K562 (cell line): Measurements from ENCODE around the gene FAM53A. TPM values are rescaled to one million over a fixed set of nuclear protein-coding genes. Genes with fewer than 3 reads are reported as not detected.

Experiments used
- ATAC-seq: fragments of 200-7000 bp; cut with Tn5 transposase; 3 replicates; pipeline ENCODE4 v1.9.1; 2020; ENCODE audit warnings: moderate library complexity
- BruUV-seq: library from RNA; stranded (reverse); fragments of 400-500 nt; replicated peaks from 2 replicates; lab custom pipeline; 2021; lab: Mats Ljungman, UMichigan
- CTCF ChIA-PET: fragments of 300-600 bp; formaldehyde crosslinking; extraction: SDS; loops from one replicate; lab custom pipeline; 2021; ENCODE audit warnings: low intra/inter-chr PET ratio; lab: Yijun Ruan, JAX
- POLR2A ChIA-PET: fragments of 300-600, 350-650 bp; sonication (Branson Sonifier 250); formaldehyde crosslinking; extraction: SDS; loops from one replicate; lab custom pipeline; 2021; ENCODE audit warnings: antibody characterized with exemption, inconsistent platforms; lab: Yijun Ruan, JAX
- DNase-seq, 4 experiments: peaks; one replicate each; pipeline versions ENCODE4 v3.0.0 to v3.0.0-alpha.2; 2011 to 2018; ENCODE audit warnings: low spot score in 3 of 4, mixed read lengths in 3 of 4; ENCODE audit errors: extremely low read depth in 1 of 4
- FAIRE-seq: peaks from 2 replicates; lab custom pipeline; 2011; peaks lifted over from hg19 to GRCh38; lab: Jason Lieb, UNC
- H2AFZ ChIP-seq: 2 replicates; pipeline ENCODE4 v1.6.0; 2011; ENCODE audit warnings: low read depth, low read length, control low read depth, inconsistent platforms
- H3K27ac ChIP-seq: fragments of 200-600 bp; 3 replicates; pipeline ENCODE4 v1.8.0; 2011; ENCODE audit warnings: low read depth, mild to moderate bottlenecking, control low read depth, inconsistent platforms, low read length, moderate library complexity, mixed read lengths; ENCODE audit errors: extremely low read depth
- H3K27me3 ChIP-seq, 2 experiments: fragments of 300-600 bp in 1 of 2; 2 replicates in 1 of 2; 3 replicates in 1 of 2; pipeline versions ENCODE4 v1.6.0 to v1.8.0; 2011; ENCODE audit warnings: inconsistent platforms in 2 of 2, low read length in 2 of 2, mild to moderate bottlenecking in 1 of 2, mixed read lengths in 1 of 2, moderate library complexity in 1 of 2; ENCODE audit not compliant: control insufficient read depth in 2 of 2, insufficient read depth in 2 of 2
- H3K36me3 ChIP-seq: fragments of 300-600 bp; 3 replicates; pipeline ENCODE4 v1.8.0; 2011; ENCODE audit warnings: mild to moderate bottlenecking, low read length, inconsistent platforms; ENCODE audit not compliant: control insufficient read depth, insufficient read depth
- H3K4me1 ChIP-seq, 2 experiments: fragments of 200-600 bp in 1 of 2; replicated peaks in 1 of 2; 2 replicates in 1 of 2; 3 replicates in 1 of 2; pipeline versions ENCODE4 v1.5.1 to v1.8.0; 2011; ENCODE audit warnings: inconsistent platforms in 2 of 2, low read length in 2 of 2, mild to moderate bottlenecking in 1 of 2, mixed read lengths in 1 of 2, moderate library complexity in 1 of 2; ENCODE audit not compliant: control insufficient read depth in 2 of 2, insufficient read depth in 2 of 2
- H3K4me2 ChIP-seq: 2 replicates; pipeline ENCODE4 v1.6.1; 2011; ENCODE audit warnings: low read length, control low read depth, inconsistent platforms, mixed read lengths; ENCODE audit not compliant: insufficient read depth
- H3K4me3 ChIP-seq: fragments of 200-600 bp; sonication (generic), shearing (Covaris generic); 2 replicates; pipeline ENCODE4 v1.5.1; 2016; ENCODE audit warnings: control low read depth, inconsistent platforms
- H3K79me2 ChIP-seq: fragments of 200-600 bp; 3 replicates; pipeline ENCODE4 v1.8.0; 2011; ENCODE audit warnings: low read length, inconsistent platforms; ENCODE audit not compliant: control insufficient read depth, insufficient read depth
- H3K9ac ChIP-seq, 2 experiments: 2 replicates each; pipeline versions ENCODE4 v1.6.0 to v1.6.1; 2011; ENCODE audit warnings: low read depth in 2 of 2, low read length in 2 of 2, control low read depth in 1 of 2, inconsistent platforms in 1 of 2, mild to moderate bottlenecking in 1 of 2, mixed read lengths in 1 of 2; ENCODE audit not compliant: insufficient read depth in 1 of 2
- H3K9me1 ChIP-seq: one replicate; pipeline ENCODE4 v1.6.0; 2011; ENCODE audit warnings: inconsistent platforms, mild to moderate bottlenecking, low read length, moderate library complexity; ENCODE audit not compliant: control insufficient read depth, insufficient read depth
- H3K9me3 ChIP-seq: replicated peaks from 2 replicates; pipeline ENCODE4 v1.5.1; 2011; ENCODE audit warnings: low read depth, low read length, inconsistent platforms; ENCODE audit not compliant: control insufficient read depth, insufficient read depth
- H4K20me1 ChIP-seq: replicated peaks from 2 replicates; pipeline ENCODE4 v1.6.1; 2011; ENCODE audit warnings: low read length, inconsistent platforms, mixed read lengths; ENCODE audit not compliant: control insufficient read depth, insufficient read depth
- ARID1B ChIP-seq: fragments of 450-650 bp; IDR thresholded peaks from 2 replicates; pipeline ENCODE4 v1.6.1; 2016; ENCODE audit warnings: antibody characterized with exemption, mild to moderate bottlenecking, inconsistent platforms
- BRD4 ChIP-seq: fragments of 200-600 bp; sonication (generic); IDR thresholded peaks from 2 replicates; pipeline ENCODE4 v1.6.1; 2017; ENCODE audit warnings: inconsistent platforms
- CREB1 ChIP-seq, 2 experiments: sonication (generic) in 1 of 2; formaldehyde crosslinking in 1 of 2; IDR thresholded peaks; 2 replicates each; pipeline versions ENCODE4 v1.6.1 to v1.8.0; 2012 to 2022; ENCODE audit warnings: inconsistent platforms in 1 of 2, mild to moderate bottlenecking in 1 of 2, missing genetic modification reagents in 1 of 2, moderate library complexity in 1 of 2
- DACH1 ChIP-seq: fragments of 450-650 bp; IDR thresholded peaks from 2 replicates; pipeline ENCODE4 v1.6.1; 2018; ENCODE audit not compliant: partially characterized antibody
- HEY1 ChIP-seq: fragments of 250-450 bp; sonication (Bioruptor Pico); IDR thresholded peaks from 2 replicates; pipeline ENCODE4 v1.5.0; 2020; ENCODE audit warnings: mild to moderate bottlenecking, moderate library complexity, borderline replicate concordance
- HNRNPL ChIP-seq: fragments of 200-400 bp; formaldehyde crosslinking; IDR thresholded peaks from 2 replicates; pipeline ENCODE4 v1.6.1; 2017; ENCODE audit warnings: low read depth, mild to moderate bottlenecking, low read length
- HSF4 ChIP-seq: fragments of 250-450 bp; sonication (Bioruptor Pico); IDR thresholded peaks from 2 replicates; pipeline ENCODE4 v2.1.2; 2022; ENCODE audit warnings: mild to moderate bottlenecking, moderate library complexity, borderline replicate concordance
- KDM4B ChIP-seq, 2 experiments: fragments of 450-650 bp in 1 of 2; sonication (generic) in 1 of 2; IDR thresholded peaks; 2 replicates each; pipeline ENCODE4 v1.6.1; 2016 to 2017; ENCODE audit warnings: borderline replicate concordance in 2 of 2, antibody characterized with exemption in 1 of 2, low read depth in 1 of 2, mild to moderate bottlenecking in 1 of 2
- MCM7 ChIP-seq, 2 experiments: fragments of 450-650 bp; IDR thresholded peaks; 2 replicates each; pipeline ENCODE4 v1.6.1; 2016 to 2018
- MTA1 ChIP-seq: fragments of 450-650 bp; IDR thresholded peaks from 2 replicates; pipeline ENCODE4 v1.6.1; 2017; ENCODE audit warnings: borderline replicate concordance
- NFRKB ChIP-seq: fragments of 450-650 bp; IDR thresholded peaks from 2 replicates; pipeline ENCODE4 v1.6.1; 2016; ENCODE audit warnings: low read depth
- OTX1 ChIP-seq: fragments of 450-650 bp; formaldehyde crosslinking; IDR thresholded peaks from 2 replicates; pipeline ENCODE4 v1.4.0; 2022; ENCODE audit warnings: mild to moderate bottlenecking
- PHB2 ChIP-seq: fragments of 450-650 bp; IDR thresholded peaks from 2 replicates; pipeline ENCODE4 v1.6.1; 2017; ENCODE audit warnings: low read depth
- PHTF2 ChIP-seq: fragments of 250-450 bp; sonication (Bioruptor Pico); IDR thresholded peaks from 2 replicates; pipeline ENCODE4 v1.5.0; 2021; ENCODE audit warnings: mild to moderate bottlenecking
- RAD21 ChIP-seq, 2 experiments: fragments of 250-450 bp in 1 of 2; fragments of 450-650 bp in 1 of 2; sonication (Bioruptor Pico) in 1 of 2; formaldehyde crosslinking in 1 of 2; IDR thresholded peaks in 1 of 2; conservative IDR thresholded peaks in 1 of 2; 2 replicates each; pipeline versions ENCODE4 v1.4.0 to v1.8.0; 2020 to 2022; ENCODE audit warnings: mild to moderate bottlenecking in 2 of 2, moderate library complexity in 1 of 2
- RB1 ChIP-seq: fragments of 450-650 bp; IDR thresholded peaks from 2 replicates; pipeline ENCODE4 v1.6.1; 2017; ENCODE audit warnings: low read depth, mild to moderate bottlenecking
- SLC30A9 ChIP-seq: fragments of 250-450 bp; sonication (Bioruptor Pico); IDR thresholded peaks from 2 replicates; pipeline ENCODE4 v1.8.0; 2022; ENCODE audit warnings: mild to moderate bottlenecking, moderate library complexity
- SMARCA5 ChIP-seq: fragments of 450-650 bp; IDR thresholded peaks from 2 replicates; pipeline ENCODE4 v1.6.1; 2016
- TARDBP ChIP-seq: fragments of 450-650 bp; IDR thresholded peaks from 2 replicates; pipeline ENCODE4 v1.6.1; 2016
- TEAD2 ChIP-seq: fragments of 450-650 bp; IDR thresholded peaks from 2 replicates; pipeline ENCODE4 v1.6.1; 2016; ENCODE audit warnings: missing genetic modification characterization, control low read depth, missing compliant biosample characterization
- TFAM ChIP-seq: fragments of 250-450 bp; sonication (Bioruptor Pico); conservative IDR thresholded peaks from 2 replicates; pipeline ENCODE4 v1.5.0; 2021; ENCODE audit warnings: mild to moderate bottlenecking, moderate library complexity
- ZC3H8 ChIP-seq: fragments of 450-650 bp; IDR thresholded peaks from 2 replicates; pipeline ENCODE4 v1.6.1; 2017
- ZNF146 ChIP-seq: IDR thresholded peaks from one replicate; pipeline ENCODE4 v1.6.1; 2018; ENCODE audit warnings: missing compliant biosample characterization; ENCODE audit not compliant: unreplicated experiment
- ZNF57 ChIP-seq: fragments of 450-650 bp; formaldehyde crosslinking; IDR thresholded peaks from 2 replicates; pipeline ENCODE4 v1.4.0; 2020; ENCODE audit warnings: mild to moderate bottlenecking, moderate library complexity
- ZNF699 ChIP-seq: fragments of 250-450 bp; sonication (Bioruptor Pico); IDR thresholded peaks from 2 replicates; pipeline ENCODE4 v1.8.0; 2021; ENCODE audit warnings: mild to moderate bottlenecking, moderate library complexity; ENCODE audit not compliant: insufficient replicate concordance
- WGBS: fragments of 100-300 bp; shearing (Covaris generic); methylation state at CpG from one replicate; pipeline ENCODE4 v1.1.6; 2016; ENCODE audit warnings: low coverage, mixed read lengths; ENCODE audit not compliant: insufficient coverage; ENCODE audit errors: missing lambda C conversion rate; 5-methylcytosine and 5-hydroxymethylcytosine counted together
- in situ Hi-C: fragments of 300-500 bp; cut with MboI; formaldehyde crosslinking; loops from 4 replicates; pipeline ENCODE4 v1.15.0; 2018; ENCODE audit warnings: inconsistent platforms, mixed read lengths
- intact Hi-C: fragments of 100-400 bp; cut with micrococcal nuclease; formaldehyde crosslinking; loops from 2 replicates; pipeline ENCODE4 v1.14.2; 2022
- polyA plus RNA-seq, 8 experiments: library from polyadenylated mRNA; depleted of rRNA in 4 of 8; stranded (reverse) in 5 of 8; unstranded in 3 of 8; fragments of >200 nt; fragmentation: Nextera tagmentation in 2 of 8; fragmentation: Illumina TruSeq in 1 of 8; extraction: Ambion mirVana in 2 of 8; extraction: Trizol in 1 of 8; gene quantifications; 2 replicates each; pipeline versions ENCODE4 v1.2.1 to v1.2.3, GENCODE V29; 2011 to 2014; ENCODE audit warnings: inconsistent platforms in 1 of 8, missing spikeins in 1 of 8
- total RNA-seq, 7 experiments: library from RNA; depleted of rRNA in 6 of 7; stranded (reverse); fragments of >200 nt in 6 of 7; fragmentation: Illumina TruSeq in 2 of 7; extraction: Trizol in 2 of 7; gene quantifications; 2 replicates each; pipeline versions ENCODE4 v1.2.1 to v1.2.3, GENCODE V29; 2011 to 2021; ENCODE audit warnings: low replicate concordance in 1 of 7
- TF ChIP-seq, protein P1 (sequence below): fragments of 450-650 bp; IDR thresholded peaks from 2 replicates; pipeline ENCODE4 v1.6.1; 2016; ENCODE audit warnings: mild to moderate bottlenecking

FAM53A gene
- total and polyA plus RNA-seq, 9 of the 15 experiments (the other 6 are each of a cell fraction or from before 2014, with no cell fraction given): 0.53 to 2.7 (median 1.4) TPM; not detected in 2

DNA sequence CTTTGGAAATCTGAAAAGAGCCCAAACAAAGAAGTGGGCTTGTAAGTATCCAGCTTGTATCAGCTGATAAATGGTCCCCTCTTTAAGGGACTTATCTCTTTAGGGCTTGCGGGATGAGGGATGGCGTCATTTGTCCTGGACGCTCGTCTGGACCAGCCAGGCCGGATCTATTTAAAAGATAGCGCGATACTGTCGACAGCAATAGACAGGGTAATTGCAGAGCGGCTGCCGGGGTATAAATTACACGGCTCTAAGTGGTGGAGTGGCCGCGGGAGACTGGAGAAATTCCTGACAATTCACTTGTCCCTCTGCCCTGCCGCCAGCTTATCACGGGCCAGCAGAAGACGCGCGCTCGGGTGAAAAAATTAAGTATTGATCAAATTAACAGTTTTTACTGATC is 90.7 kb downstream of the FAM53A start:
- no peaks in the 10 kb centered on the region for H3K9me1 ChIP-seq
- DNase-seq: peak in 3 of 4 experiments; percentile 31 to 60 (median 59)
- H3K9me3 ChIP-seq: peaks cover 14% of the 10 kb centered on the region
- intact Hi-C loops: no loop called here
- in situ Hi-C loops: no loop called here
- H3K4me3 ChIP-seq: peak overlapping the region; percentile 27
- ChIA-PET POLR2A (interaction anchor here (4.0 kb wide), 1 partner anchor 11 kb away, joined by 15 read pairs; no protein-coding TSS in a partner anchor), CTCF (no interaction called here)
- BruUV-seq: no TSS peak
- H3K79me2 ChIP-seq: no peaks in the 10 kb centered on the region
- peak; percentile 81 for ATAC-seq
- H3K36me3 ChIP-seq: no peaks in the 10 kb centered on the region
- H4K20me1 ChIP-seq: no peaks in the 10 kb centered on the region
- H3K9ac ChIP-seq: peak overlapping the region; percentile 31 to 83
- H3K27ac ChIP-seq: peak overlapping the region; percentile 32; the same call in 1 of the 3 replicates
- peak overlapping the region; percentile 70 for H3K4me2 ChIP-seq
- H2AFZ ChIP-seq: peak overlapping the region; percentile 83
- WGBS: under 1% methylated on average over 19 of the region's 19 CpGs
- H3K27me3 ChIP-seq: peaks cover 6 to 14% of the 10 kb centered on the region in 2 experiments; a peak in 3 of 5 replicates
- peak; percentile 73 for FAIRE-seq
- H3K4me1 ChIP-seq: peaks cover 11 to 56% of the 10 kb centered on the region in 2 experiments
- TF ChIP-seq OTX1 (CRISPR knock-in tag) (no peak), TEAD2 (tag) (no peak), HSF4 (CRISPR knock-in tag) (no peak), MCM7 (IDR thresholded peaks at IDR 0.05) (no peak), CREB1 (IDR thresholded peaks at IDR 0.05) (peak; percentile 64), CREB1 (CRISPR knock-in tag; IDR thresholded peaks at IDR 0.05) (no peak), ZNF146 (CRISPR knock-in tag) (no peak), DACH1 (no peak), ZC3H8 (no peak), SLC30A9 (CRISPR knock-in tag) (no peak), TARDBP (no peak), TFAM (CRISPR knock-in tag) (no peak), ARID1B (peak; percentile 12; the same call in 1 of the 2 replicates), ZNF57 (no peak), RB1 (no peak), HNRNPL (no peak), NFRKB (no peak), BRD4 (no peak), RAD21 (CRISPR knock-in tag; conservative IDR thresholded peaks at IDR 0.05 in 1 of 2, IDR thresholded peaks at IDR 0.05 in 1 of 2) (no peak), HEY1 (CRISPR knock-in tag) (no peak), MTA1 (peak; percentile 63; the same call in 1 of the 2 replicates), PHTF2 (CRISPR knock-in tag) (no peak), SMARCA5 (no peak), ZNF699 (no peak), KDM4B (IDR thresholded peaks at IDR 0.05; ENCODE audit: borderline replicate concordance in 2 of 2, low read depth in 1 of 2) (no peak), PHB2 (no peak)
- TF ChIP-seq, protein P1, sequence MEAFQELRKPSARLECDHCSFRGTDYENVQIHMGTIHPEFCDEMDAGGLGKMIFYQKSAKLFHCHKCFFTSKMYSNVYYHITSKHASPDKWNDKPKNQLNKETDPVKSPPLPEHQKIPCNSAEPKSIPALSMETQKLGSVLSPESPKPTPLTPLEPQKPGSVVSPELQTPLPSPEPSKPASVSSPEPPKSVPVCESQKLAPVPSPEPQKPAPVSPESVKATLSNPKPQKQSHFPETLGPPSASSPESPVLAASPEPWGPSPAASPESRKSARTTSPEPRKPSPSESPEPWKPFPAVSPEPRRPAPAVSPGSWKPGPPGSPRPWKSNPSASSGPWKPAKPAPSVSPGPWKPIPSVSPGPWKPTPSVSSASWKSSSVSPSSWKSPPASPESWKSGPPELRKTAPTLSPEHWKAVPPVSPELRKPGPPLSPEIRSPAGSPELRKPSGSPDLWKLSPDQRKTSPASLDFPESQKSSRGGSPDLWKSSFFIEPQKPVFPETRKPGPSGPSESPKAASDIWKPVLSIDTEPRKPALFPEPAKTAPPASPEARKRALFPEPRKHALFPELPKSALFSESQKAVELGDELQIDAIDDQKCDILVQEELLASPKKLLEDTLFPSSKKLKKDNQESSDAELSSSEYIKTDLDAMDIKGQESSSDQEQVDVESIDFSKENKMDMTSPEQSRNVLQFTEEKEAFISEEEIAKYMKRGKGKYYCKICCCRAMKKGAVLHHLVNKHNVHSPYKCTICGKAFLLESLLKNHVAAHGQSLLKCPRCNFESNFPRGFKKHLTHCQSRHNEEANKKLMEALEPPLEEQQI: no peak
